Sigmoid colon (tissue), 3 donors: ENCODE results near the gene EPSTI1.

ENCODE experiments used
- CTCF ChIP-seq, 4 experiments: fragments of 450-650 bp in 3 of 4; fragments of 200-600 bp in 1 of 4; IDR thresholded peaks; one replicate each; pipeline ENCODE4 v1.5.1; 2016 to 2019; ENCODE audit warnings: antibody characterized with exemption in 4 of 4, mild to moderate bottlenecking in 3 of 4, moderate library complexity in 2 of 4
- POLR2A ChIP-seq, 2 donors: fragments of 450-650 bp; IDR thresholded peaks; one replicate each; pipeline ENCODE4 v1.6.1; 2016; ENCODE audit warnings: antibody characterized with exemption in 2 of 2, mild to moderate bottlenecking in 2 of 2, moderate library complexity in 2 of 2

GRCh38 chr13:42906257-42906656 lies 85.8 kb downstream of the EPSTI1 start:
- no peak for TF ChIP-seq CTCF (IDR thresholded peaks at IDR 0.05)
- no peak for TF ChIP-seq POLR2A (IDR thresholded peaks at IDR 0.05)
